ES-I3 (cell line): ENCODE results near the gene RAPGEF5.

ENCODE experiments used
- H3K36me3 ChIP-seq: 2 replicates; pipeline ENCODE4 v1.6.1; 2013; ENCODE audit warnings: mild to moderate bottlenecking, low read length, control low read depth, moderate library complexity; ENCODE audit not compliant: insufficient read depth
- H3K4me1 ChIP-seq: 2 replicates; pipeline ENCODE4 v1.6.1; 2013; ENCODE audit warnings: mild to moderate bottlenecking, control low read depth, low read length; ENCODE audit not compliant: insufficient read depth
- H3K9ac ChIP-seq: 2 replicates; pipeline ENCODE4 v1.6.1; 2013; ENCODE audit warnings: low read depth, mild to moderate bottlenecking, low read length, moderate library complexity
- H3K9me3 ChIP-seq: 2 replicates; pipeline ENCODE4 v1.6.1; 2013; ENCODE audit warnings: mild to moderate bottlenecking, low read length, moderate library complexity; ENCODE audit not compliant: control insufficient read depth, insufficient read depth

The RAPGEF5 gene

DNA sequence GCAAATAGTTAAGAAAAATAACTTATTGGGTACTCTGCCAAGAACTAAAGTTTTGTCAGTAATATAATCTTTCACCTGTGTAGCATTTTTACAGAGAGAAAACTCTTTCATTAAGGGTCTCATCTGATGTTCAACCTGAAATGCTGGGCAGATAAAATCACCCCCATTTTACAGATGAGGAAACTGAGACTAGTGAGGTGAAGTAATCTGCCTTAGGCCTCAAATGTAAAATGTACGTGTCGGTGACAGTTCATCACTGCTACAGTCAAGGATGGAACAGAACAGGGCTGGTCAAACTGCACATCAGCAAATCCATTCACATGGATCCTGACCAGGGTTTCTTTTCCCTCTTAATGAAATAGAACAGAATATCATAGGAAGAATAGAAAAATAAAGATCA, 121.8 kb downstream of the RAPGEF5 start:
- Histone ChIP-seq H3K9me3 (no peaks in the 10 kb centered on the region), H3K36me3 (no peaks in the 10 kb centered on the region), H3K4me1 (no peaks in the 10 kb centered on the region), H3K9ac (no peak overlapping the region)

- Histone ChIP-seq H3K9me3 (no peaks in the 10 kb centered on the region), H3K36me3 (no peaks in the 10 kb centered on the region), H3K4me1 (no peaks in the 10 kb centered on the region), H3K9ac (no peak overlapping the region)
Observed at GRCh38 chr7:22234227-22234626, 122.7 kb downstream of the RAPGEF5 start.

DNA sequence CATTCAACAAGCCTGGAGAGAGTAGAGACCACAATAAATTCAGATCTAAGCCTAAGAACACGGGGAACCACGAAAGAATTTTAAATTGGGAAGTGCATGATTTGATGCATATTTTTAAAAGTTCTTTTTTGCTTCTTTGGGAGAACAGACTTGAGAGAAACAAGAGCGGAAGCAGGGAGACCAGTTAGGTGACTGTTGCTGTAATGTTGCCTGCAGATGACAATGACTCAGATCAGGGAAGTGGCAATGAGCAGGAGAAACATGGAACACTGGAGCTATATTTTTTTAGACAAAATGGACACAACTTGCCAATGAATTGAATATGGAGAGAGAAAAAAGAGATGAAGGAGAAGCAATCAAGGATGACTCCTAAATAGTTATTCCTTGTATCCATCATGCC, 125.1 kb downstream of the RAPGEF5 start:
- Histone ChIP-seq H3K36me3 (no peaks in the 10 kb centered on the region), H3K9ac (no peak overlapping the region), H3K9me3 (no peaks in the 10 kb centered on the region), H3K4me1 (no peaks in the 10 kb centered on the region)

GRCh38 chr7:22231141-22231540, 125.8 kb downstream of the RAPGEF5 start:
- no peak overlapping the region for H3K9ac ChIP-seq
- no peaks in the 10 kb centered on the region for H3K9me3 ChIP-seq
- no peaks in the 10 kb centered on the region for H3K4me1 ChIP-seq
- no peaks in the 10 kb centered on the region for H3K36me3 ChIP-seq

DNA sequence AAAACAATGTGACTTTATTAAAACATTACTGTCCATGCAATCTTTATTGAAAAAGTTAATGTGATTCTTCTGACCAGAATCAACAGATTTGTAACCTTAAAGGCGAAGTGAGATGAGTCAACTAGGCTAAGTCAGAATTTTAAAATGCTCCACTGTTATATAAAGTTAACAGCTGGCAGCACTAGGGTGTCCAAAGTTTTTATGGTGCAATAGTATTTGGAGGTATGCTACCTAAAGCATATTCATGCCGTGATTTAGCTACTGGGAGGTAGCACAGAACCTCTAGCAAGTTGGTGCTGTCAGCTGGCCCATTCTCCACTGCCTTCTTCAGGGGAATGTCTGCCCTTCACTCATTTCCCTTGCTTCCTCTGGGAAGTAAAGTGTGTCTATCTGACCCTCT, 126.7 kb downstream of the RAPGEF5 start:
- H3K9ac ChIP-seq = no peak overlapping the region
- H3K4me1 ChIP-seq = no peaks in the 10 kb centered on the region
- H3K9me3 ChIP-seq = no peaks in the 10 kb centered on the region
- no peaks in the 10 kb centered on the region for H3K36me3 ChIP-seq

- Histone ChIP-seq H3K4me1 (no peaks in the 10 kb centered on the region), H3K9me3 (no peaks in the 10 kb centered on the region), H3K36me3 (no peaks in the 10 kb centered on the region), H3K9ac (no peak overlapping the region)
Observed at GRCh38 chr7:22229148-22229547, 127.8 kb downstream of the RAPGEF5 start.

DNA sequence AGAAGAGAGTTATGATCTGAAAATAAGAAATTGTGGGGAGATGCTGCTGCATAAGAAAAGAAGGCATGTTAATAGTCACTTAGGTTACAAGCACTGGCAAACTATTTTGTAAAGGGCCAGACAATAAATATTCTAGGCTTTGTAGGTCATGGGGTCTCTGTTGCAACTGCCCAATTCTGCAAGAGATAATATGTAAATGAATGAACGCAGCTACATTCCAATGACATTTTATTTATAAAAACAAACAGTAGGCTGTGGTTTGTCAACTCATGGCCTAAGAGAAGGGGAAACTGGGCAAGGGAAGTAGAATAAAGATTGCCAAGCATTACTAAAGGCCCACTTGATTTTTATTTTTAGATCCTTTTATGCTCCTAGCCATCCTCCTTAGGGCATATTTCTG, 133.1 kb downstream of the RAPGEF5 start:
- Histone ChIP-seq H3K36me3 (no peaks in the 10 kb centered on the region; the same call in 1 of the 2 replicates), H3K9me3 (peaks cover 7% of the 10 kb centered on the region), H3K4me1 (no peaks in the 10 kb centered on the region), H3K9ac (no peak overlapping the region)

GRCh38 chr7:22220941-22221340, 136.0 kb downstream of the RAPGEF5 start:
- peaks cover 7% of the 10 kb centered on the region for H3K9me3 ChIP-seq
- no peak overlapping the region for H3K9ac ChIP-seq
- no peaks in the 10 kb centered on the region; the same call in 1 of the 2 replicates for H3K36me3 ChIP-seq
- H3K4me1 ChIP-seq = no peaks in the 10 kb centered on the region

- H3K4me1 ChIP-seq = no peaks in the 10 kb centered on the region; the same call in 1 of the 2 replicates
- peaks cover 7% of the 10 kb centered on the region for H3K9me3 ChIP-seq
- H3K9ac ChIP-seq = no peak overlapping the region
- H3K36me3 ChIP-seq = no peaks in the 10 kb centered on the region; the same call in 1 of the 2 replicates
Observed at GRCh38 chr7:22219739-22220493, 137.0 kb downstream of the RAPGEF5 start.

DNA sequence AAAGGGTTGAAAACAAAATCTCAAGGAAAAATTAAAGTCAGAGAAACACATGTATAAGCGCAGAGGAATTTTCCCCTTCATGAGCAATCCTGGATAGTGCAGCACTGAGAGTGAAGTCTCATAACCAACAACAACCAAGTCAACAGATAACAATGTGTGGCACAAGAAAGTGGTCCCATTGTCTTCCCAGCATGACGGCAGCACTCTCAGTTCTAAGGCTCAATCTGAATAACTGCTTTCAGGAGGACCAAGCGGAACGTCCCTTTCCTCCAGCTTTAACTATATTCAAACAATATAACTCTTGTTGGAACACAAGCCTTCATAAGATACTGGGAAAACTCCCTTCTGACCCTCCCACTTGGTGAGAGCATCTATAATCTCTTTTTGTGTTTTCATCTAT, 137.9 kb downstream of the RAPGEF5 start:
- Histone ChIP-seq H3K9me3 (peaks cover 7% of the 10 kb centered on the region), H3K36me3 (no peaks in the 10 kb centered on the region; the same call in 1 of the 2 replicates)

DNA sequence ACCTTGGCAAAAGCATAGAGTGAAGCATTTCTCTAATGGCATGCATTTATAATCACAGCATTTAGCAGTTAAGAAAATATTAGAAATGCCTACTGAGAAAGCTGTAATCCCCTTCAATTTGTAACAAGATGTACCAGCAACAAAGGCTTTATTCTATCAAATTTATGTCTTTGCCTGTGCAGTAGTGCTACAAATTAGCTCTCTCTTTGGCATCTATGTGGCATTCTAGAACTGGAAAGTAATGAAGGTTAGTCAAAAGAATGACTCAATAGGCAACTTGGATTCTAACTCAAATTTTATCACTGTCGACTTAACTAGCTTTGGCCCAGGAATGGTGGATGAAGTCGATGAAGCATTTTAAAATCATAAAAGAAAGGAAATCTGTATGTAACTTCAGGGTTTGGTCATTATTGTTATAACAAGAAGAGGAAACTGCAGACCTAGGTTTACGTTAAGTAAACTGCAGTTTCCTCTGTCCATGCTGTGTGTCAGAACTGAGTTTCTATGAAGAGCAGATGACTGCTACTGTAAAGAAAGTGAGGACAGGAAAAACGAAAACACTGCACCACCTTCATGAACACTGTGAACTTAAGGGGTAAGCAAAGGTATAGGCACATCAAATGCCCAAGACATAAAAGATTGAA, 140.0 kb downstream of the RAPGEF5 start:
- Histone ChIP-seq H3K4me1 (no peaks in the 10 kb centered on the region; the same call in 1 of the 2 replicates), H3K9ac (no peak overlapping the region), H3K9me3 (peaks cover 7% of the 10 kb centered on the region), H3K36me3 (no peaks in the 10 kb centered on the region; the same call in 1 of the 2 replicates)

More for the DNA sequence above, 137.9 kb downstream of the RAPGEF5 start:
- H3K4me1 ChIP-seq = no peaks in the 10 kb centered on the region; the same call in 1 of the 2 replicates
- no peak overlapping the region for H3K9ac ChIP-seq

GRCh38 chr7:22216309-22216708, 140.6 kb downstream of the RAPGEF5 start:
- no peaks in the 10 kb centered on the region; the same call in 1 of the 2 replicates for H3K36me3 ChIP-seq
- no peaks in the 10 kb centered on the region; the same call in 1 of the 2 replicates for H3K4me1 ChIP-seq
- peaks cover 6% of the 10 kb centered on the region for H3K9me3 ChIP-seq
- no peak overlapping the region for H3K9ac ChIP-seq

DNA sequence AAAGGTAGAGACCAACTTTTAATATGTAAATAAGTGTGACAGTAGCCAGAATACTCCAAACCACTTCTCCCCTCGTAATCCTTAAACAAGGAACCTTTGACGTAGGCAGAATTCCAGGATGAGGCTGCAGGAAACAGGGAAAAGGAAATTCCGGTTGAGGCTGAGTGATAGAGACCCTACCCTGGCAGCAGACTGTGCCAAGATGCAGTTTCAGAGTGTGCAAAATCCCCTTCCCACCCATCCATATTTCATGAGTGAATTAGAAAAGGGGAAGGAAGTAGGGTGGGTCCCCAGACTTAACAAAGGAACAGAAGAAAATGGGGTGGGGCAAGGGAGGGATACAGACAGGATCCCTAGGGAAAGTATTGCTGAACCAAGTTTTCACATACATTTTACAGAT, 143.0 kb downstream of the RAPGEF5 start:
- H3K9me3 ChIP-seq = no peaks in the 10 kb centered on the region
- H3K9ac ChIP-seq = no peak overlapping the region
- H3K36me3 ChIP-seq = no peaks in the 10 kb centered on the region
- H3K4me1 ChIP-seq = no peaks in the 10 kb centered on the region; the same call in 1 of the 2 replicates

DNA sequence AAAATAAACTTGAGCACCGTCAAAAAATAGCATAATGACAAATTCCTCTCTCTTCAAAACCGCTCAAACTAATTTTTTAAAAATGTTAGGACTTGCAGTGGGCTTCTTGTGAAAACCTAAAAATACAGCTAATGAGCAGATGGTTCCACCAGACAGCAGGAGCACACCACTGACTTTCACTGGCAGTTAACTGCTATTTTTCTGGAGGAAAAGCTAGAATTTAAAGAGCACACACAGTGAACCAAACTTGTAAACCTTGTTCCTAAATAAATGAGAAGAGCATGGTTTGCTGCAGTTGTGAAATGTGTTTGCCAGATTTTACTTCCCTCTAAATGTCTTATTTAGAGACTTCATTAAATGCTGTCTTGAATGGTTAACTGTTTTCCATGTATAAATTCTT, 143.9 kb downstream of the RAPGEF5 start:
- Histone ChIP-seq H3K36me3 (no peaks in the 10 kb centered on the region), H3K9me3 (no peaks in the 10 kb centered on the region), H3K9ac (no peak overlapping the region), H3K4me1 (no peaks in the 10 kb centered on the region; the same call in 1 of the 2 replicates)

- H3K4me1 ChIP-seq = no peaks in the 10 kb centered on the region; the same call in 1 of the 2 replicates
- H3K36me3 ChIP-seq = no peaks in the 10 kb centered on the region
Observed at GRCh38 chr7:22210967-22211366, 146.0 kb downstream of the RAPGEF5 start.

More at GRCh38 chr7:22210967-22211366, 146.0 kb downstream of the RAPGEF5 start:
- Histone ChIP-seq H3K9ac (no peak overlapping the region), H3K9me3 (no peaks in the 10 kb centered on the region)
